ENCODE measurements around the gene C4orf50.

C4orf50 gene

DNA sequence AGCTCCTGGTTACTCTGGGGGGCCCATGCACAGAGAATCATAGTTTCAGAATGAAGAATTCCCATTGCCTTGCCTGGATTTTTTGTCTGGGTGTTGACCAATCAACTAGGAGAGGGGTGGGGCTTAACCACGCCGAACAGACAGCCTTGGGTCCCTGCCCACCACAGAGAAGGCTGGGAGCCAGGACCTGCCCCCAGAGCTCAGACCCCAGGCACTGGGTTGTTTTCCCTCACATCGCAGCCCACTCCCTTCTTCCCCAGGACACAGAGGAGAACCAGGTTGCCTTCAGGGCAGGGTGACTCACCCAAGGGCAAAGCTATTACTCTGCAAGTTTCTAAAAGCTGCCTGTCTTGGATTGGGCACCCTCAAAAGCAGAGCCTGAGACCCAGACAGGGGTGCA lies 102.0 kb downstream of the C4orf50 start:
- DNase-seq = no peak

DNA sequence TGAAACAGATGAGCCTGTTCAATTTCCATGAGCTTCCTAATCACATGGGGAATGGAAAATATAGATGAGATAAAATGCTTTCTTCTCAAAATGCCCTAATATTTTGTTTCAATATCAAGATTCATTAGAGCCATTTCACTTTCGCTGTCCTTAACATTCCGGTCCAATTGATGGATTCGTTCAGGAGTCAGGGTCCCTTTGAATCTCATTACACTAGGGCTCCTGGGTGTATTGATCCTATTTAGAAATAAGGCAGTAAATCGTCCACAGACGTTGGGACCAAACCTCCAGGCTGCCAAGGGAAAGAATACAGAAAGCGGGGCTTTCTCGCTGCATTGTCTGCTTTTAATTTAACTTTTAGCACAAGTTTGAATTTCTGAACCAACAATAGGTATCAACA lies 104.8 kb downstream of the C4orf50 start:
- DNase-seq = no peak

DNA sequence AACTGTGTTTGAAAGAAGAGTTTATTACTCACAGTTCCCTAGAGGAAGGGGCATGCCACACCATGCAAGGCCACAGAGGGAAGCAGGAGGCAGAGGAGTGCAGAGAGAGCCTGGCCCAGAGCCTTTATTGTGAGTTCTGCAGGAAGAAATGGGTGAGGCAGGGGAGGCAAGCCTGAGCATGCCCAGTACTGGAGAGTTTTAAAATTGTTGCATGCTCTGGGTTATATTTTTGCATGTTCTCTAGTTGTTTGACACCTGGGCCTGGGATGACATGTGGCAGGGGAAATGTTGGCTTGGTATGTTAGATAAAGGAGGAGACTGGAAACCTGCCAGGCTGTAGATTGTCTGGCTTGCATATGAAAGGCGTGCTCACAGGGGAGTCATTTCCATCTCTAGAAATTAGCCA lies 105.6 kb downstream of the C4orf50 start:
- DNase-seq = no peak

DNA sequence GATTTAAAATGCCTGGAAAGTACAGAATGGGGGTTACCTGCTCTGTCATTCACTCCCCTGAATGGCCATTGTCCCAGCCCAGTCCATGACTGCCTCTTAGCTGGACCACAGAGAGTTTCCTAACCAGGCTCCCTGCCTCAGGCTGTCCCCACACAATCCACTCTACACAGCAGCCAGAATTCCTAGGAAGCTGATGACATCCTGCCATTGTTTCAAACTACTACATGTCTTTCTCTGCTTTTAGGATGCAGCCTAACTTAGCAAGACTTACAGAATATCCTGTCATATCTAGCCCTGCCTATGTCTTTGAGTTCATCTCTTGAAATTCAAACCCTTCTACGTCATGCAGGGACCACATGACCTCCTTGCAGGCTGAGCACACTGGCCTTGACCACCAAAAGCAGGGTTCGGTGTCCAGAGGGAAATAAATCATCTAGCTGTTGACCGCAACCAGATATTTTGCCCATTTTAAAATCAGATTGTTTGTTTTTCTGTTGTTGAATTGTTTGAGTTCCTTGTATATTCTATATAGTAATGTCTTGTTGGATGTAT lies 109.3 kb downstream of the C4orf50 start:
- no peak for DNase-seq

DNA sequence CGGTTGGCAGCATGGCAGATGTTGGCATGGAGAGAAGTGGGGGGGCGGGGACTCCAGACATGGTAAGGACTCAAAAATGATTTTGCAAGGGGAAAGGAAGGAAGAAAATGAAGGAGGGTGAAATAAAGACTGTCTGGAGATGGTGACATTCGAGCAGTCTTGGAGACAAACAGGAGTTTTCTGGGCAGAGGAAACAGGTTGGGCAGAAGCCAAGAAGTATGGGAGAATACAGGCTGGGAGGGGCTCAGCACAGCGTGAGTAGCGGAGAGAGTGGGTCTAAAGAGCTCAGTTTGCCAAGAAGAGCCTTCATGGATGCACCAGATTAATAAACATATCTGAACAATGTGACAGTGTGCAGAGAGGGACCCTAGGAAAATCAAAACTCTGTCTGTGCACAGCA lies 112.0 kb downstream of the C4orf50 start:
- no peak for DNase-seq

DNA sequence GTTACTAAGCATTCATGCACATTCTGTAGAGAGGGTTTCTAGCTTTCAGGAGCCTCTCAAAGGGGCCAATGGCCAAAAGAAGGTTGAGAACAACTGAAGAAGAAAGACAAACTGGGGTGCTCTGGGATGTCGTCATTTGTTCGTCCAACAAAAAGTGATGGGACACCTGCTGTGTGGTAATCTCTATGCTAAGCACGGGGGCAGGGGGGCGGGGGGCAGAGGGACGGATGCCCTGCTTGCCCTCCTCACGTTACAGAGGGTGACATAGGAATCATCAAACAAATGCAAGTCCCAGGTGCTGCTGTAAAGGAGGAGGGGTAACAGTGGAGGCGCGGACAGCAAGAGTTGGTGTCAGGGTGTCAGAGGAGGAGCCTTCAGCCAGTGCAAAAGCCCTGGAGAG lies 112.5 kb downstream of the C4orf50 start:
- DNase-seq = no peak

DNA sequence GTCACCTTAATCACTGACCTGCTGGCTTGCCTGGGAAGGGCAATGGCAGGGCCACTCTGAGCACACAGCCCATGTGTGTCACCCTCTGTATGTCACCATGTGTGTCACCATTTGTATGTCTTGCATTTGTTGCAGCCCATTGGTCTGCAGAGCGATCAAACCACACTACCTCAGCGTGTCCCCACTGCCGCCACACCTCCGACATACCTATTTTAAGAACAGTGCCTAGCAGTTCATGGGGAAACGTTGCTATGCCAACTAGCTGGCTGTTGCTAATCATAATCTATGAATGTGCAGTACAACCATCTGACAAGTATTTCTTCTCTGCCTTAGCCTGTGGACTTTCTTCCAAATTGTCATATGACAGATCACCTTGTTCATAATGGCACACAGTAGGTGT lies 117.4 kb downstream of the C4orf50 start:
- no peak for DNase-seq

DNA sequence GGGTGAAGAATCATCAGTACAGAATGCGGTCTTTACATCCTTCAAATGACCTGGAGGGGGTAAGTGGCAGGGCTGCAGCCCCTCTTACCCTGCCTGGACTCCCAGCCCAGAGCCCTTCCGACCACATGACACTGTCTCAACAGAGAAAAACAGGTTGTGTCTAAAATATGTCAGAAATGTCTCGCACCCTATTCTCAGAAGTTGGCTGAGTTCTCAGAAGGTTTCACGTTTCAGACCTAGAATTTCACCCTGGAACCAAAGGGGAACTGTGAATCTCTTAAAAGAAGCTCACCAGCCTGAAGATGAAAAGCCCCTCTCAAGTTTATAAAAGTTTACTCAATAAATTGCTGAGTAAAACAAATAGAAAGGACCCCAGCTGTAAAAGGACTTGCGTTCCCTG lies 118.3 kb downstream of the C4orf50 start:
- no peak for DNase-seq

DNA sequence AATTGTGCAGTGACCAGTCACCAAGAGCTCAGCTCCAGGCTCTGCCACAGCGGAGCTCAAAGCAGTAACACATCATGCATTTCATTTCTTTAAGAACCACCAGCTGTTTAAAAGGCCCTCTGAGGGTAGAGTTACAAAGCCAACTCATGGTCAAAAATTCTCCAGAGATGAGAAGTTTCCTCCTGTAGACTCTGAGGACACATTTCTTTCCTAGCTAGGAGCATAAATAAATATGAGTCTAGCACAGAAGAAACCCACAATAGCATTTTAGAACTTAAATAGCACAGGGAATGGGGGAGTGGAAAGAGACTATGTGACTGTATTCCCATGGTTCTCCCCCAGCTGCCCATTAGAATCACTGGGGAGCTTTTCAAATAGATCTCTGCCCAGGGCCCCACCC lies 118.8 kb downstream of the C4orf50 start:
- no peak for DNase-seq

DNA sequence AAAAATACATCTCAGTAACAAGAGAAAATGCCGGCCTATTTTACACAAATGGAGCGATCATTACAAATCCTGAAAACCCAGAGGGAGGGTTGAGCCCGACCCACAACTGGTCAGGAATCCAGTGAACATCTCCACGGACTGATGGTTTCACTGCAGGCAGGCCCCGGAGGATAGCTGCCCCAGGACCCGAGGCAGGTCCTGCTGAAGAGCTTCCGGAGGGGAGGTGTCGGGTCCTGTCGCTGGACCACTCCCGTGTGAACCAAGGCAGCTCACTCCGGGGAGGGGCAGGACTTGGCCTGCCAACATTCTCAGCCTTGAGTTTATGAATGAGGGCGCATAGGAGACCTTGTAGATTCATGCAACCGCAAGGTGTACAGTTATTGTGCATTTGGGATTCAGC lies 120.6 kb downstream of the C4orf50 start:
- DNase-seq = no peak

DNA sequence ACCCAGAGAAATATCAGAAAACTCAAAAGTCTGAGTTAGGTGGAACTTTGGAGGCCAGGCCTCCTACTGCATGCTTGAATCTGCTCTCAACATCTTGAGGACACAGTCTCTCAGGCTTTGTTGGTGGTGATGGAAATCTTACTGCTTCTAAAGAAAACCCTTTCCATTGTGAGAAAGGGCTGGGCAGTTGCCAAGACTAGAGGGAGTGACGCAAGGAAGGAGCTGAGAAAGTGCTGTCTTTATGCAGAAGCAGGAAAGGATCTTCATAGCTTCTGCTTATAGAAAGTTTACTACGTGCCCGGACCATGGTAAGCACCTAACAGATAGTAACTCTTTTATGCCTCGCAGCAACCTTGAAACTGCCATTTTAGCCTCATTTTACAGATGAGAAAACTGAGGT lies 122.9 kb downstream of the C4orf50 start:
- DNase-seq = no peak

DNA sequence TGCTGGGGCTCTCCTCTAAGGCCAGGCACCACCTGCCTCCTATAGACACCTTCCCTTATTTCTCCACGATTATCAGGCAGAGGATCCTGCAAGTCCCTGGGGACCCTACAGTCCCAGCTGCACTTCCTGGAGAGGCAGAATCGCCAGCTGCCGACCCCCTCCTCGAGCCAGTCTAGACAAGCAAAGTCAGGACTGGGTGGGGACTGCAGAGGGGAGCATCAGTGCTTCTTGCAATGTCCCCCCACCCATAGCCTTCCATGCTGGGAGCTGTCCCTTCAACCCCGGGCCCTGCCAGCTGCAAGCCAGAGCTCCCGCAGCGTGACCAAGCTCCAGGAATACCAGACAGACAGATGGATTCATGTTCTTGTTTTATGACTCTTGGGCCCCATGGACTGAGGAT lies 124.0 kb downstream of the C4orf50 start:
- no peak for DNase-seq

DNA sequence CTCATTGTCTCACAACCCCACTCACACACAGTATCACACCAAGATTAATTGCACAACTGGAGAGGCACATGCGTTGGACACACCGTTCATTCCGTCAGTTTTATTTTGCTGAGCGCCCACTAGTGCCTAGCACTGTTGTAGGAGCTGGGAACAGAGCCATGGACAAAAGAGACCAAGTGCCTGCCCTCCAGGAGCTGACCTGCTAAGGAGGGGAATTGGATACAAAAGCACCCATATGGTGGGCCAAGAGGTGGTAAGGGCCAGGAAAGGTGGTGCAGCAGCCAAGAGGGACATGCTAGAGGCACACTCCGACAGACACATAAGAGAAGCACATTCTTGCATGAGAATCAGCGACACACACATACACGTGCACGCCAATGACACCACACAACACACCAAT lies 124.6 kb downstream of the C4orf50 start:
- DNase-seq = no peak

DNA sequence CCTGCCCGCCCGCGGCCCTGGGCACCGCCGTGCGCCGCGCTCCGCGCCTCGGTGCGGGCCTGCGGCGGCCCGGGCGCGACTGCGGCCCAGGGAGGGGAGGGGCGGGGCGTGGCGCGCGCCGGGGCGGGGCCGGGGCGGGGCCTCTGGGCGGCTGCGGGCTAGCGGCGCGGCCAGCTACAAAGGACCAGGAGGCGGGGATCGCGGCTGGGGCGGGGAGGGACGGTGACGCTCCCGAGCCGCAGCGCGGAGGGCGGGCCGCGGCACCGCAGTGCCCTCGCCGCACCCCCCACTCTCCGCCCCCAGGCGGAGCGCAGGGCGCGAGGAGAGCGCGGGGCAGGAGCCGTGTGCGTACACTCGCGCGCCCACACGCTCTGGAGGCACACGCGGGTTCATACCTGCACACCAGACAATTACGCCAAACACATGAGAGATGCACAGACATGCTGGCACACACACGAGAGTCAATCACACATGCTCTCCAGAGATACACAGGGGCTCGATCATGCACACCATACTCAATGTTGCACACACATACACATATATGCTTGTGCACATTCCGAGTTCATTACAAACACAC lies 125.1 kb downstream of the C4orf50 start, which contains the start of gene CRMP1:
Gene CRMP1 (minus strand): TSS at position 83 of the 577 bp plus-strand sequence. CDS start 117 bp downstream, outside the sequence.
- DNase-seq = no peak

DNA sequence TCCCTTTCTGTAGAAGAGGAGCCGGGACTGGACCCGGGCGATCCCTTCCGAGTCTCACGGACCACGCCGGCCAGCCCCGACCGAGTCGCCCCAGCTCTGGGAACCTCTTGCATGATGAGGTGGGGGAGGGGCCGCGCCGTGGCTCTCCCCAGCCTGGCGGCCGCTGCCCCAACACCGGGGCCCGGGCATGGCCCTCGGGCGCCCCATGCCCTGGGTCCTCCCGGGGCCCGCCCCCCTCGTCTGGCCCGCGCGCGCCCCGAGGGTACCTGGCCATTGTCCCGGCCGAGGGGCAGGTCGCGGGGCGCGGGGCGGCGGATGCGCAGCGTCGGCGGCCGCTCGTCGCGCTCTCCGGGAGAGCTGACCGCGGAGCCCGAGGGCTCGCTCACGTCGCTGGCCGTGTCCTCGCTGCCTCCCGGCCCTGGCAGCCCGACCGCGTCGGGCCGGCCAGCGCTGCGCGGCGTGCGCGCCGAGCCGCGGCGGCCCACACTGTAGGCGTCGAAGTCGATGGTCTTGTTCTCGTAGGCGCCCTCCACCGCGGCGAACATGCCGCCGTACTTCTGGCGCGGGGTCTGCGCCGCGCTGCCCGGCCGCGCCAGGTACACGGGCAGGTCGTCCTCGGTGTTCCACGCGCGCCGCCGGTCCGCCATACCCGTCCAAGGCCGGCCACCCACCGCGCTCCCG lies 125.8 kb downstream of the C4orf50 start:
- no peak for DNase-seq

DNA sequence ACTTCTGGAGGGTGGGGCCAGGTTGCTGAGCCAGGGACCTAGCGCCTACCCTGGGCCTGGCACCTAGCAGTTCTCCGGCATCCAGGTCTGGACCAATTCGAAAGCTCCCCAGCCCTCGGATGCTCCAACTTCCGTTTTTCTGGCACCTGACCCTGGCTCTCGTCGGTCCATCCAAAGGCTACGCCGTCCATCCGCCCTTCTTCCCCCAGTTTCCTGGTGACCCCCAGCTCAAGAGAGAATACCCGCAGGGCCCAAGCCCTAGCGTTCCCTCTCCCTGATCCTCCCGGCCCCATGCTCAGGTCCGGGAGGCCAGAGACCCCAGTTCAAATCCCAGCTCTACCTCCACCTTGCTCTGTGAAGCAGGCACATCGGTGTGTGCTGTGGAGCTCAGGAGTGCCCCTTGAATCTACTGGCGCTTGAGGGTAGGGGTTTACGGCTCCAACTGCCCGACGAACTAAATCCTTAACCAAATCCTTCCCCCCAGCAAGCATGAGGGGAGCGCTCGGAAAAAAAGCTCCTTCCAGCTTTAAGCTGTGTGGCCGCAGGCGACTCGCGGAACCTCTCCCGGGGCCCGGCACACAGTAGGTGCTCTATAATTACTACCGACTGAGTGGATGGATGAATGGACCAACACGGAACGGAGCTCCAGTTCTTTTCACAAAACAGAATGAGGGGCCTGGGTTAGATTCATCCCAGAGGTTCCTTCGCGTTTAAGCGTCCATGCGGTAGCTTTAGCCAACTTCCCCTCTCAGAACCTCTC lies 126.5 kb downstream of the C4orf50 start:
- no peak for DNase-seq

DNA sequence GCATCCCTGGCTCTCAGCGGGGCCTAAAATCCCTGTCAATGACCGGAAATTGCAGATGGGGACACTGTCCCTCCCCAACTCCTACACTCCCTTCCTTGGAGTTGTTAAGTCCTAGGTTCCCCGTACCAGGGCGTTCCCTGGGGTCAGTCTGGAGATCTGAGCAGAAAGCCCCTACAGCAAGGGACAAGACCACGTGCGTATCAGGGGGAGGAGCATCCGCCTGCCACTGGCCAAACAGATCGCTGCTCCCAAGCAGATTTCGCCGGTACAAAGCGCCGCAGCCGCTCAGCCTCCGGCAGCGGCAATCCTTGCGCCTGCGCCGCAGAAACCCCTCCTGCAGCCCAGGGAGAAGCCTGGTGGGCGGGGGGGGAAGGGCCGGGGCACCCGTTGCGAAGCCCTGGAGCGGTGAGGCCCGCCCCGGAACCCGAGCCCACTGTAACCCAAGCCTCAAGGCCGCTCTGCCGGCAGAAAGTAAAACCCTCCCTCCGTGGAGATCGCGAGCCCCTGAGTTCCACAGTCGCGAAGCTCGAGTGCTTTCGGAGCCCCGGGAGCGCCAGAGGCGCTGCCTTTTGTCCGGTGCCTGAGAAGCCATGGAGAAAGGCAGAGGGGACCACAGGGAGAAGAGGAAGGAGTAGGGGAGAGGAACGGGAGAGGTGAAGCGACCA lies 128.0 kb downstream of the C4orf50 start:
- no peak for DNase-seq

DNA sequence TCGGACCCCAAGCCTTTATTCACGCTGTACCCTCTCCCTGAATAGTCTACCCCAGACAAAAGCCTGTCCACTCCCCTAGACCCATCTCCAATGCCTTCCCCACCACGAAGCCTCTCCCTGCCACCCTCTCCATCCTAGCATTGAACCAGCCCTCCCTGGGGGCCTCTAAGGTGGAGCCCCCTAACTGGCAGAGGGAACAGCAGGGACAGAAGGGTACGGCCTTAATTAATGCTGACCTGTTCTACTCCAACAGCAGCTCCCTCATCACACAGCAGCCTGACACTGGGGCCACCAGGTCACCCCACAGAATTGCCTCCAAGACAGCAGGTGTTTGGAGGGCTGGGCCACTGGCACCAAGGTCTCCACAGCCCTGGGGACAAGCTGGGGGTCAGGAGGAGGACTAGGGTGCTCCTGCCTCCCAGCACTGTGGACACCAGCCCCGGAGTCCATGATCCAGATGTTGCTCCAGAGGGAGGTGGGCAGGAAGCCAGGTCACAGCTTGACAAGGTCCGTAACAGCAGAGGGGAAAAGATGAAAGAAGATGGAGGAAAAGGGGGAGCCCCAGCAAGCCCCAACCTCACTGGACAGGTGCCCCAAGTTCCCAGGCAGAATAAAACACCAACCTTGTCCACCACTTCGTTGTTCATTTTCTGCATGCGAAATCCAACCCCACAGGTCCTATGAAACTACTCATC lies 129.1 kb downstream of the C4orf50 start:
- DNase-seq = no peak

DNA sequence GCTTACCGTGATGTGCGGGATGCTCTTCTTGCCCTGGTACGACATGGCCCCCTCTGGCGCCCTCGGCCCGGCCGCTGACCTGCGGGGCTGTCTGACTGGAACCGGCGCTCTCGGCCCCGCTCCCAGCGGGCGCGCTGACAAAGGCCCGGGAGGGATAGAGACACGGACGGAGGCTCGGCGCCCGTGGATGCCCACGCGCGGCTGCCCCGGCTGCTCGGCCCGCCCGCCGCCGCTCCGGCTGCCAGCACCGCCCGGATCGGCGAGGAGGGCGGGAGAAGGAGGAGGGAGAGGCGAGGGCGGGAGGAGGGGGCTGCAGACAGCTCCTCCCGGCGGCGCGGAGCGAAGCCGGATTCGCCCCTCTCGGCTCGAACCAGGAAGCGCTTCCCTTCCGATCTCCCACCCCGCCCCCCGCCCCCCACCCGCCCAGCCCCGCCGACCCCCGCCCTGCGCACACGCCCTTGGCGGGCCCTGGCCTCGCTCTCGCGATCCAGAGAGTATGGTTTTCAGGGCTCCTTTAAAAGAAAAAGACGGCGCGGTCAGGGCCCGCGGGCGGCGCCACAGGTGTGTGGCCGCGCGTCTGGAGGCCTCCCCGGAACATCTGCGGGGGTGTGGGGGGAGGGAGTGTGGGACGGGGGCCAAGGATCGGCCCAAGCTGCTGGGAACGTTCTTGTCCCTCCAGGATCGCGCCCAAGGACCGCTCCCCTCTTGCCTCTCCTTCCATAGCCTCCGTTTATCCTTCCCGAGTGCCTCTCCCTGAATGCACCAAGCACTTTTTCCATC lies 129.8 kb downstream of the C4orf50 start:
- no peak for DNase-seq

DNA sequence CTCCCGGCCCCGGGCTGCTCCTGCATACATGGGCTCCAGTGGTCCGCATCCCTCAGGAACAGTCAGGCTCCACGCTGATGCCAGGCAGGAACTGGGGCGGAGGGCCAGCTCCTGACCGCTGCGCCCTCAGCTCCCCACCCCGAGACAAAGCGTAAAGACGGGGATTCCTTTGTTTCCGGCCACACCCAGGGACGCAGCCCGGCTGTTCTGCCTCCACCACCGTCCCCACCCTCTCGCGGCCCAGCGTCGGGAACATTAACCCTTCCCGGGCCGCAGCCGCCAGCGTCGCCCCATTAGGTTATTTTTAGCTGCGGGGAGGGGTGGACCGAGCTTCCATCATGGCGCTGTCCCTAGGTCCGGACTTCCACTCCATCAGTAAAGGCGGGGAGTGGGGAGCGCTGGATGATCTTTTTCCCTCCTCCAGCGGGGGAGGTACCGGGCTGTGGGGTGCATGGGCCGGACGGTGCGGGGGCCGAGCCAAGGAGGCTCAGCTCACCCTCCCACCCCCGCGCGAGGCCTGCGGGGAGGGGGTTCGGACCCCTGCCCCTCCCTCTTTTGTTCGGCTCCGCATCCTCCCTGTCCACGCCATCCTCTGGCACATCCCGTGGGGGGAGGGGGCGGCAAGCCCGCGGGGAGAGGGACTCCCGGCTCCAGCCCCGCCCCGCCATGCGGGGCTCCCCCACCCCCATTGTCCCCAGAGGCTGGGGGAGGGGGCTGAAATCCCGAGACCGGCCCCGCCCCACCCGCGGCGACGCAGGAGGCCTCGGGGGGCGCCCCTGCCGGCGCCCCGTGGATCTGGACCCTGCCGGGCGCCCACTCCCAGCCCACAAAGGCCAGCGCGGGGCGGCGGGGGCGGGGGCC lies 130.6 kb downstream of the C4orf50 start:
- DNase-seq = no peak

DNA sequence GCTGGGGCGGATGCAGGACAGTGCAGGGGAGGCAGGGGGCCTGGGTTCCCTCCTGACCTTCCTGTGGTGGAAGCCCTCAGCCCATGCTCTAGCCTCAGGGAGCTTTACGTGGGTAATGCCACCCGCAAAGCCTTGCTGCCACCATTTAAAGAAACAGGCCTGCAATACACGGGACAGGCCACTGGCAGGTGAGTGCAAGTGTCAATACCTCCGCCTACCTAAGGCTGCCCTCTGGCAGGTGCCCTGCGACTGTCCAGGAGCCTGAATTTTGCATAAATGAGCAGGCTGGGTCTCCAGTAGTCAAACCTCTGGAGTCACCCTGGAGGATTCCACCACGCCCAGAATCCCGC lies 131.2 kb downstream of the C4orf50 start:
- DNase-seq = no peak
